Large intestine (tissue), 12 donors: Measurements from ENCODE around the gene MCM8. TPM values are rescaled to one million over a fixed set of nuclear protein-coding genes. Genes with fewer than 3 reads are reported as not detected.

Source experiments
- DNase-seq, 2 donors: peaks; one replicate each; pipeline versions ENCODE4 v3.0.0 to v3.0.0-alpha.2; 2013
- H3K27ac ChIP-seq: one replicate; pipeline ENCODE4 v1.5.1; 2013; ENCODE audit warnings: low read length
- H3K27me3 ChIP-seq: 2 replicates; pipeline ENCODE4 v1.6.1; 2013; ENCODE audit warnings: low read length; ENCODE audit not compliant: control insufficient read depth, insufficient read depth
- H3K36me3 ChIP-seq: 2 replicates; pipeline ENCODE4 v1.6.1; 2013; ENCODE audit warnings: low read length; ENCODE audit not compliant: control insufficient read depth, insufficient read depth
- H3K4me1 ChIP-seq: one replicate; pipeline ENCODE4 v1.6.1; 2013; ENCODE audit warnings: low read length; ENCODE audit not compliant: control insufficient read depth, insufficient read depth
- H3K4me3 ChIP-seq: one replicate; pipeline ENCODE4 v1.5.1; 2013; ENCODE audit warnings: low read length
- H3K9me3 ChIP-seq: one replicate; pipeline ENCODE4 v1.6.1; 2013; ENCODE audit warnings: mild to moderate bottlenecking, low read depth, low read length, moderate library complexity; ENCODE audit not compliant: control insufficient read depth
- WGBS: methylation state at CpG from one replicate; pipeline ENCODE4 v1.1.5; 2013; ENCODE audit warnings: low lambda C conversion rate; ENCODE audit not compliant: insufficient coverage; 5-methylcytosine and 5-hydroxymethylcytosine counted together
- long read RNA-seq, 11 donors: transcript quantifications; one replicate each; lab custom pipeline, GENCODE V29; 2026
- polyA plus RNA-seq: library from polyadenylated mRNA; unstranded; fragments of 120-200 nt; gene quantifications from one replicate; pipeline ENCODE4 v1.2.1, GENCODE V29; 2013

Gene MCM8
- 13.1 TPM for polyA plus RNA-seq
- long read RNA-seq, donor 1 = 0 reads
- long read RNA-seq, donor 2, full-length matches to known transcripts = 1 of 1 reads
- long read RNA-seq, donor 2, partial matches to known transcripts = 0 of 1 reads
- long read RNA-seq, donor 2, other reads (novel, unspliced or antisense) = 0 of 1 reads
- long read RNA-seq, donor 3, full-length matches to known transcripts = 2 of 12 reads
- long read RNA-seq, donor 3, partial matches to known transcripts = 10 of 12 reads
- long read RNA-seq, donor 3, other reads (novel, unspliced or antisense) = 0 of 12 reads
- long read RNA-seq, donor 4 = 0 reads
- long read RNA-seq, donor 5 = 0 reads
- long read RNA-seq, donor 6, partial matches to known transcripts = 0 of 1 reads
- long read RNA-seq, donor 6, other reads (novel, unspliced or antisense) = 0 of 1 reads
- long read RNA-seq, donor 7, partial matches to known transcripts = 6 of 6 reads
- long read RNA-seq, donor 7, other reads (novel, unspliced or antisense) = 0 of 6 reads
- long read RNA-seq, donor 8, partial matches to known transcripts = 10 of 11 reads
- long read RNA-seq, donor 8, other reads (novel, unspliced or antisense) = 0 of 11 reads
- long read RNA-seq, donor 9 = 0 reads
- long read RNA-seq, donor 10 = 0 reads
- long read RNA-seq, donor 11, full-length matches to known transcripts = 1 of 1 reads
- long read RNA-seq, donor 11, partial matches to known transcripts = 0 of 1 reads
- long read RNA-seq, donor 11, other reads (novel, unspliced or antisense) = 0 of 1 reads

DNA sequence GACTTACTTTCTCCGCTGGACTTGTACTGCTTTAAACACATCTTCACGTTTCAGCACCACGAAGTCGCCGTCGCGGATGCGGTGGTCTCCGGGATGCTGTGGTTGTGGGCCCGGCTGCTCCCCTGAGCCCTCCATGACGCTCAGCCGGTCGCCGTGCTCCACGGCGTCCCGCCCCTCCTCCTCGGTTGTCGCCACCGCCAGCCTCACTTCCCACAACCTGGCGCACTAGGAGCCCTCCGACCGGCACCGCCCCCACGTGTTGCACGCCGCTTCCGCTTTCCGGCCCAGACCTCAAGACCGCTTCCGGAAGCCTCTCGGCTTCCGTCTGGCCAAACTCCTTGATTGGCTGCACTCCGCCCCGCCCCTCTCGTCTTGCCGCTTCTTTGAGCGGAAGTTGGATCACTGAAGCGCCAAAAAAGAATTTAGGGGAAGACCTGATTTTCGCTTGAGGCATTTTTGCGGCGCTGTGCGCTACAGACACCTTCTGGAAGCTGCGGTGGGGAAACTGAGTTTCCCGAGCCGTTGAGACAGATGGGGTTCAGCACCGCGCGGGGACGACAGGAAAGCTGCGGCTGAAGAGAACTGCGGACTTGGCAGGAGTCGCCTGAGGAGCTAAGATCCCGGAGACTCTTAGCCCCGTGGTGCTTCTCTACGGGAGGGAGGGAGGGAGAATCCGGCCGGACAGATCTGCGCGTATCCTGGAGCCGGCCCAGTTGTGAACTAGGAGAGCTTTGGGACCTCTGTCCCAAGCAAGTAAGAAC, at the start of gene MCM8, which contains the start of gene TRMT6:
Gene MCM8 (plus strand): TSS at position 382 of the 761 bp plus-strand sequence. CDS start 1,364 bp downstream, outside the sequence.
Gene TRMT6 (minus strand): TSS at position 263 of the 761 bp plus-strand sequence. CDS start 128 bp downstream, at position 135.
- no peaks in the 10 kb centered on the region for H3K27me3 ChIP-seq
- H3K36me3 ChIP-seq = peaks cover 31% of the 10 kb centered on the region
- peak within 1 kb of the TSS; percentile 68 for H3K4me3 ChIP-seq
- peak; percentile 94 to 96 for DNase-seq
- WGBS = 0% methylated on average over 1 of the region's 61 CpGs
- H3K27ac ChIP-seq = peak within 1 kb of the TSS; percentile 68
- H3K4me1 ChIP-seq = peaks cover 9% of the 10 kb centered on the region
- no peaks in the 10 kb centered on the region for H3K9me3 ChIP-seq

DNA sequence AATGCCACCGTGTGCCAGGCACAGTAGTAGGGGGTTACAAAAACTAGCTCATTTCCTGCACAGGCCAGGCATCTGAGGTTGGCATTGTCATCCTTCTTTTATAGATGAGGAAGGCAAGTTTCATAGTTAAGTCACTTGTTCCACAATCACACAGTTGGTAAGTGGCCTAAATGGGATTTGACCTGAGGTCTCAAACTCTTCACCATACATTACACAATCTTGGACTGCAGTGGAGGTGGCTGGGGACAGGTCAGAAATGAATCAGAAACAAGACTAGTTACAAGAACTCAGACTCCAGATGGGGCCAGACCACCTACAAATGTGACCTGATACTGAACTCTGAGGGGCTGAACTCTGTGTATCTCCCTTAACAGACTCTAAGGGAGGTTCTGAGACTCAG, 49.5 kb upstream of the MCM8 start:
- Histone ChIP-seq H3K4me1 (no peaks in the 10 kb centered on the region), H3K27ac (no peak overlapping the region), H3K9me3 (no peaks in the 10 kb centered on the region), H3K27me3 (peaks cover 4% of the 10 kb centered on the region), H3K4me3 (no peak overlapping the region), H3K36me3 (no peaks in the 10 kb centered on the region)
- WGBS = no CpG with 5 or more reads among the region's 1 CpG
- no peak for DNase-seq

DNA sequence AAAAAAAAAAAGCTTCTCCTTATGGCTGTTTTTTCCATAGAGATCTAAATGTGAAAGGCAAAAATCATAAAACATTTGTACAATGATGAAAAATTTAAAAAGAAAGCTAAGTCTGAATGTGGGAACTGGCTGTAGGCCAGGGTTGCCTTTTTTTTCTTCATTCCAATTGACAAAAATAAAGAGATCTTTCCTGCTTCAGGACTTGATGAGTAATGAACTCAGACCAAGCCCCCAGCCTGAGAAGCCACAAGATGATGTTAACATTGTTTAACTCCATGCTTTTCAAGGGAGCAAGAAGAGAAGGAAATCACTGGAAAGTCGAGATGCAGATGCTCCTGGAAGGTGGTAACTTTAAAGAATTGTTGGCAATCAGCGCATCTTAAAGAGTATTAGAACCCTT, 41.5 kb upstream of the MCM8 start:
- H3K27ac ChIP-seq = no peak overlapping the region
- 80% methylated on average over 2 of the region's 2 CpGs for WGBS
- no peaks in the 10 kb centered on the region for H3K9me3 ChIP-seq

DNA sequence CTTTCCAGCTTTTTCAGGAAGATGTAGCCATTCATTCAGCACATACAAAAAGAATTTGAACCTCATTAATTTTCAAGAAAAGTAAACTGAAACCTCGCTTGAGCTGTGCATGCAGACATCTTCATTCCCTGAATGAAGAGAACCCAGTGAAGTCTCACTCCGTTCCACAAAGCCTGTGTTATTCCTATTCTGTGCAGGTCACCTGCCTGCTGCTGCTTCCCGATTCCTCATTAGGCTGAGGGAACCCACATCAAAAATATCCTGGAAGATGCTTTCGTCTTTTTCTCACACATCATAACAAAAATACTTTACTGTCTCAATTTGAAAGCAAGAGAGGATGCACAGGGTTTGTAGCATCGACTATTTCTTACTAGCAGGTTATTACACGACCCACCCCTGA, 40.3 kb upstream of the MCM8 start:
- no peak for DNase-seq
- 67% methylated on average over 1 of the region's 6 CpGs for WGBS
- H3K4me1 ChIP-seq = no peaks in the 10 kb centered on the region
- peaks cover 13% of the 10 kb centered on the region for H3K27me3 ChIP-seq
- no peaks in the 10 kb centered on the region for H3K9me3 ChIP-seq
- H3K36me3 ChIP-seq = no peaks in the 10 kb centered on the region
- no peak overlapping the region for H3K4me3 ChIP-seq
- H3K27ac ChIP-seq = no peak overlapping the region

More for the DNA sequence above, 41.5 kb upstream of the MCM8 start:
- H3K36me3 ChIP-seq = no peaks in the 10 kb centered on the region
- no peaks in the 10 kb centered on the region for H3K4me1 ChIP-seq
- no peak overlapping the region for H3K4me3 ChIP-seq
- DNase-seq = no peak
- H3K27me3 ChIP-seq = peaks cover 13% of the 10 kb centered on the region

DNA sequence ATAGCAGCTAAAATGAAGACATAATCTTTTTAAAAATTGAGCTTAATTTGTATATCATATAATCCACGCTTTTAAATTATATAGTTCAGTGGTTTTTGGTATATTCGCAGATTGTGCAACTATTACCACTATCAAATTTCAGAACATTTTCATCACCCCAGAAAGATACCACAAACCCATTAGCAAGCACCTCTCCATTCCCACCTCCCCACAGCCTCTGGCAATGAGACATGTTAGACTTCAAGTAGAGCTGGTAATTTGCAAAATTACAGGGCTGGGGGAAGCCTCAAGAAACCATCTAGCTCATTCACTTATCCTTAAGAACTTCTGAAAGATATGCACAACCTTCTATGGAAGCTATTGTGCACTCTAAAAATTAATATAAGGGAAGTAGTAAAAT, 37.3 kb upstream of the MCM8 start:
- H3K27me3 ChIP-seq = peaks cover 10% of the 10 kb centered on the region
- no peaks in the 10 kb centered on the region for H3K9me3 ChIP-seq
- no CpG with 5 or more reads among the region's 2 CpGs for WGBS

DNA sequence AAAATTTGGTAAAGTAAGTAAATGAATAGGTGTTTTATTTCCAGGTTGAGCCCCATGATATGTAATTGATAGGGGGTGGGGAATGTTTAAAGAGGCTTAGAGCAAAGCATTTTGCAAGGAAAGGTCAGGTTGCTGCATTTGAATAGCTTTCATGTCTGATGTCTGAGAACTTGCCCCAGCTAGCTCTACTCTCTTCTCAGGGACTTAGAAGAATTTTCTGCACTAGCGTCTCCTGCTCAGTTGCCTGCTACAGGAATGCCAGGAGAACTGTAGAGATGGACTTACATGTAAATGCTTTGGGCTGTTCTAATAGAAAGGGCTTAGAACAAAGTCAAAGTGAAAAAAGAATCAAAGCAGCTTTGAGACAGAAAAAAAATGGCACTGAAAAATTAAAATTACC, 35.6 kb upstream of the MCM8 start:
- Histone ChIP-seq H3K27me3 (peaks cover 5% of the 10 kb centered on the region), H3K4me1 (no peaks in the 10 kb centered on the region), H3K4me3 (no peak overlapping the region), H3K36me3 (no peaks in the 10 kb centered on the region), H3K9me3 (no peaks in the 10 kb centered on the region), H3K27ac (no peak overlapping the region)
- DNase-seq = no peak
- WGBS = 0% methylated on average over 1 of the region's 1 CpG

More for the DNA sequence above, 37.3 kb upstream of the MCM8 start:
- no peak overlapping the region for H3K27ac ChIP-seq
- H3K4me1 ChIP-seq = no peaks in the 10 kb centered on the region
- H3K4me3 ChIP-seq = no peak overlapping the region
- no peak for DNase-seq
- H3K36me3 ChIP-seq = no peaks in the 10 kb centered on the region

DNA sequence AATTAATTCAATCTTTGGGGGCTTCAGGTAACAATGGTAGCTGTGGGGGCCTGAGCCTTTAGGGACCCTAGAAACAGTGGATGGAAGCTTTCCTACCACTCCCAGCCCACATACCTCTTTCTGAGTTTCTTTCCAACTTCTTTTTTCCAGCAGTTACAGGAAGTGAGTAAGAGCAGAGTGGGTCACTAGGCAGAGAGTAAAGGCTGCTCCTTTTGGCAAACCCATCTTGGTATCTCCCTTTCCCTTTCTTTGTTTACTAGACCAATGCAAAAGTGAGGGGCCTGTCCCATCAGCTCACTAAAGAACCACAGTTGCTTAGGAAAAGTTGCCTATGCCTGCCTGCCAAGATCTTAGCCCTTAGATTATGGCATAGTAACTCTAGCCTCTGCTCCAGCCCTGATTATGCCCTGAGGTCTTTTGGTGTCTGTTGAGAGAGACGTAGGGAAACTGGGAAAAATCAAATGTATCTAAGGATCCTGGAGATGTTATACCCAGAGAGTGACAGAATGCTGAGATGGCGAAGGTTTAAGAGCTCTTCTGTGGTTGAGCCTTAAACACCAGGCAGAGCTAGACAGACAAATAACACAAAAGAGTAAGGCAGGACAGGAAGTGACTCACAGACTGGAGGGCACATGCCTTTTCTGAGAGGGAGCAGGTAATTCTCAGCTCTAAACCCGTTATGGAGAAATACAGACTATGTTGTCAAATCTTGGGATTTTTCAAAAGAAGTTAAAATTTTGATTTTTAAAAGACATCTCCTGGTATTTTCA, 31.4 kb upstream of the MCM8 start:
- Histone ChIP-seq H3K27me3 (no peaks in the 10 kb centered on the region), H3K4me3 (no peak overlapping the region), H3K9me3 (no peaks in the 10 kb centered on the region), H3K27ac (no peak overlapping the region), H3K36me3 (no peaks in the 10 kb centered on the region), H3K4me1 (no peaks in the 10 kb centered on the region)
- no peak for DNase-seq
- 71% methylated on average over 1 of the region's 3 CpGs for WGBS

DNA sequence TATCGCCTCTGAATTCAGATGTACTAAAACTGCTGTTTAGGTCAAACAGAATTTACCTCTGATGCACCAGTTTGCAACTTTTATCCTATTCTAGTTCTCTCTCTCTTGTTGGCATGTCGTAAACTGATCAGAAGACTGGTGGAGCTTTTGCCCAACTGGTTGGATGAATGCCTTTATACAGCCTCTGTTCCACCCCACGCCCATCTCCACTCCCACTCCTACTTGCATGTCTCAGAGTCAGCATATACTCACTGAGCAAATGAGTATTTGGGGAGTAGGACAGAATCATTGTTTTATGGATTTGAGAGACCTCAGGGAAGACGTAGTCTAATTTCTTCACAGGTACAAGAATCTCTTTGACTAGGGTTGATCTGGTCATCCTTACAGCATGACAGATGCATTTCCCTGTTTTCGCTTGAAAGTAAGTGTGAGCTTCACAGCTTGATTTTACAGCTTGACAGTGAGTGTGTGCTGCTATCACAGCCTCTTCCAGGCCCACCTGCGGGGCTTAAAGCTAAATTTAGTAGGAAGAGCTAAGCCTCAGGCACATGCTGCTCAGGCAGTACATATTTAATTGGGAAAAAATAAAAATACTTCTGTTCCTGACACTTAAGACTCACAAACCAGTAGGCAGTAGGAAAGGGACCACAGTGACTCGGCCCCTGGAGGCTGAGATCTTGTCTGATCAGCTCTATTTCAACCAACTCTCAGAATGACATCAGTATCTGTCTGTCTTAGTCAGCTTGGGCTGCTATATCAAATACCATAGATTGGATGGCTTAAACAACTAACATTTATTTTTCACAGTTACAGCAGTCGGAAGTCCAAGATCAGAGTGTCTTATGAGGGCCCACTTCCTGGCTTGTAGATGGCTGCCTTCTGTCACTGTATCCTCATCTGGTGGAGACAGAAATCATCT, 30.6 kb upstream of the MCM8 start:
- Histone ChIP-seq H3K27ac (no peak overlapping the region), H3K4me1 (no peaks in the 10 kb centered on the region)
- WGBS = 100% methylated on average over 1 of the region's 8 CpGs

DNA sequence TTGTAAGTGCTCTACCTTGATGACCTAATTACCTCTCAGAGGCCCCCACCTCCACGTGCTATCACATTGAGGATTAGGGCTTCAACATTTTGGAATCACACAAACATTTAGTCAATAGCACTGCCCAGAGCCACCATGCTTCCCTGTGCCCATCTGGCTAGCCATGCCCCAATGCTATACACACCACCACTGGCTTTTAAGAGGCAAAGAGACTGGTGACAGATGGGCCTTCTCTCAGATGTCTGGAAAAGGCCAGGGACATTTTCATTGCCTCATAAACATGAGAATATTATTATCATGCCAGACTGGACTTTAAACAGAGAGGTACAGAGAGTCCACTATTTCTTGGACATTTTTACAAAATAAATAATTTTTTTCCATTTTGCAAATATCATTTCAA, 29.9 kb upstream of the MCM8 start:
- WGBS = no CpG with 5 or more reads among the region's 1 CpG
- Histone ChIP-seq H3K27me3 (no peaks in the 10 kb centered on the region), H3K36me3 (no peaks in the 10 kb centered on the region), H3K4me3 (no peak overlapping the region), H3K9me3 (no peaks in the 10 kb centered on the region), H3K27ac (no peak overlapping the region), H3K4me1 (no peaks in the 10 kb centered on the region)
- DNase-seq = no peak

More for the DNA sequence above, 30.6 kb upstream of the MCM8 start:
- no peak overlapping the region for H3K4me3 ChIP-seq
- no peak for DNase-seq
- no peaks in the 10 kb centered on the region for H3K9me3 ChIP-seq
- no peaks in the 10 kb centered on the region for H3K36me3 ChIP-seq
- no peaks in the 10 kb centered on the region for H3K27me3 ChIP-seq
